GM19324 (cell line): ENCODE measurements around the gene SOX21.
A peak's percentile ranks its signal among the peaks of the same experiment; 100 is the strongest.
"Not testable (repeated sequence)": the region's sequence is repeated elsewhere in the genome, so short reads cannot be mapped to it uniquely, and the experiment has no call there.

Experiments
- ATAC-seq: cut with Tn5 transposase; IDR thresholded peaks from one replicate; pipeline ENCODE4 v1.9.1; 2021; ENCODE audit warnings: mild to moderate bottlenecking, moderate library complexity; ENCODE audit not compliant: unreplicated experiment, low FRiP score

The SOX21 gene

GRCh38 chr13:94712287-94712811 is at the start of gene SOX21:
Gene SOX21 (minus strand): TSS chr13:94712545. CDS start chr13:94712049, 496 bp downstream.
- ATAC-seq = no peak

DNA sequence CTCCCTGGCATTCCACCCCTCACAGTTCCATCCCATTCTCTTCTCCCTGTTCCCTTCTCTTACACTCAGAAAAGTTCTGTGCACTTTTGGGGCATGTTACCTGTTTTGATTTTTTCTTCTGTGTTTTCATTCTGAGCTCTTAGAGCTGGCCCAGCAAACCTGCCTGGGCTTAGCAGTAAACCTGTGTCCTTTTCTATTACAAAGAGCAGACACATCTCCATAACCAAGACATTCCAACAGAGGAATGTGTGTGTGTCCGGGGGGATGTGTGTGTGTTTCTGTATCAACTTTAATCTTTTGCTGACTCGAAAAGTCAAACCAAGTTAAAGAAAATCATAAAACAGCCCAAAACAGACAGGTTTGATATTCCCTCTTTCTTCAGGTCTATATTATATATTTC is 49.1 kb upstream of the SOX21 start:
- no peak for ATAC-seq

GRCh38 chr13:94759120-94759728 is 46.9 kb upstream of the SOX21 start:
- ATAC-seq = no peak

DNA sequence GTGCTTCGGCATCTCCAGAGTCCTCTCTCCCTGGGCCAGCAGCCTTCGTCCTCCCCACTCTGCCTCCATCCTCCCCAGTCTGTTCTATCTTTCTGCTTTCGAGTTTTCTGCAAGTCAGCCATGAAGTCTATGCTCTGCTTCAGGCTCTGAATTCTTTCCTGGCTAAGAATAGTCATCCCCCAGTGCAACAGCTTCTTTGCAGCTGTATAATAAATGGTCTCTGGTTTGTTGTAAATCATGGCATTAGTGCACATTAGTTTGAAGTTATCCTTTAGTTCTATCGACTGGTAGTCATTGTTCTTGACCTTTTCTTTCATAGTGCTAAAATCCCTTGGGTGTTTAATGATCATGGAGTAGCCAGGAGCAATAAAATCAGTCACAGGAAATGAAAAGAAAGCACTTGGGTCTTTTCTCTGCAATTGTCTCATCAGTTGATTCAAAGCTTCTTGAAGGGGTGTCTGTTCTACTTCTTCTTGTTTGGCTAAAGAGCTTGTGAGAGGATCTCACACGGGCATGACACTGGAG is 46.2 kb upstream of the SOX21 start:
- ATAC-seq = no peak

GRCh38 chr13:94753327-94753726 is 41.0 kb upstream of the SOX21 start:
- no peak for ATAC-seq

DNA sequence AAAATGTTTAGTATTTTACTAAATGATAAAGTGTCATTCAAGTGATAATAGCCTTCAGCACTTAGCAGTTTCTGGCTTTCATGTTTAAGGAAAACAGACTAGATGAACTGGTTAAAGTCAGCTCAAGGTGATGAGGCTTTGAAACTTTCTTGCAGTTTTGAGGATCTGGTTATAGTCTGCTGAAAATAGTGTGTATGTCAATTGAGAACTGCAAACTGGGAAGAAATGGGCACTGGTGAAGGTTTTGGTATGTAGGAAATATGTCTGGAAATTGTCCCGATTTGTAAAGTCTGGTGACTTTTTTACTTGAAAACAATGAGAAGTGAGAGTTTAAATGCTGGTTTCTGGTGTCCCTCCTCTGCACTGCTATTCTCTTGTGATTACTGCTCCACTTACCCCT is 36.8 kb upstream of the SOX21 start:
- no peak for ATAC-seq

DNA sequence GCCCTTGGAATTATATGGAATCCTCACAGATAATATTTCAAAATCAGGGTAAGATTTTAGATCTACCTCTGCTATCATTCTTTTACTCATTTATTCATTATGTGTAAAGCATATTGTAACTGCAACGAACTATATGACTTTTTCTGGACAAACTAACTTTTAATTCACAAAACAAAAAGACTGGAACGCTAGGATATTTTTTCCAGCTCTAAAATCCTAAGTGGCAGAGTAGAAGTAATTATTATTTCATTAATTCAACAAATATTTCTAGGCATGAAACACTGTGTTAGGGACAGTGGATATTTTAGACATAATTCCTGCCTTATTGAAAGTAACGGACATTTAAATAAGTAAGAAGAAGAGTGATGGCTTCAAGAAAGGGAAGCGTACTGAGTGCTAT is 26.9 kb upstream of the SOX21 start:
- no peak for ATAC-seq

GRCh38 chr13:94731028-94731427 is 18.7 kb upstream of the SOX21 start:
- no peak for ATAC-seq

- ATAC-seq = not testable (repeated sequence)
Observed at GRCh38 chr13:94729941-94730340, 17.6 kb upstream of the SOX21 start.

GRCh38 chr13:94726425-94726824 is 14.1 kb upstream of the SOX21 start:
- no peak for ATAC-seq

DNA sequence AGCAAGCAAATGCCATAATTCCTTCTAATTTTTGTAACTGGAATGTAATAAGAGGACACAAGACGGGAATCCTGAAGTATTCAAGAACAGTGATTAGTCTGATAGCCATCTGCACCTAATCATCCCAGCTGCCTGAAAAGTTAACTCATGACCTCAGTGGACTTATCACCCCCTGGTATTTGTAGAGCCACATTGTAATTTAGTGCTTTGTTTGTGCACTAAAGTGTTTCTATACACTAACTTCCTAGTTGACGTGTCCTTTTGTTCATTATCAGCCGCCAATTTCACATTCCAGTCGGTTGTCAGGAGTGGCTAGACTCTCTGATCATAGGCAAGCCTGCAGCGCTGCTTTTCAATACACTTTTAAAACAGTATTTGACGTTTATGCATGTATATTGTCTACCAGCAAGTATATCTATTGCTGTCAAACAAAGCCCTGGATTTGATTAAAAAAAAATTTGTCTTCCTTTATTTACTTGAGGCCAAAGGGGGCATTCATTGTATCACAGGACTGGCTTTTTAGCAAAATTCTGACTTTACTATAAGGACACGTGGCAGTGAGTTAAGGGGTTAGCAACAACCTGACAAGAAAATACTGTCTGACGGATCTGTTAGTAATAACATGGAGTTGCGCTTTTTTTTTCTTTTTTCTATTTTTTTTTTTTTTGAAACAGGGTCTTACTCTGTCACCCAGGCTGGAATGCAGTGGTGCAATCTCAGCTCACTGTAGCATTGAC is 10.4 kb upstream of the SOX21 start:
- no peak for ATAC-seq

DNA sequence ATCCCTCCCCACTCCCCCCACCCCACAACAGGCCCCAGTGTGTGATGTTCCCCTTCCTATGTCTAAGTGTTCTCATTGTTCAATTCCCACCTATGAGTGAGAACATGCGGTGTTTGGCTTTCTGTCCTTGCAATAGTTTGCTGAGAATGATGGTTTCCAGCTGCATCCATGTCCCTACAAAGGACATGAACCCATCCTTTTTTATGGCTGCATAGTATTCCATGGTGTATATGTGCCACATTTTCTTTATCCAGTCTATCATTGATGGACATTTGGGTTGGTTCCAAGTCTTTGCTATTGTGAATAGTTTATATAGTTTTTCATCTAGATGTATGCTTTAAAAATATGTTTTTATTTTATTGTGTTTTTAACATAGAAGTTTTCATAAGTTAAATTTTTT is 6.4 kb upstream of the SOX21 start:
- ATAC-seq = not testable (repeated sequence)

DNA sequence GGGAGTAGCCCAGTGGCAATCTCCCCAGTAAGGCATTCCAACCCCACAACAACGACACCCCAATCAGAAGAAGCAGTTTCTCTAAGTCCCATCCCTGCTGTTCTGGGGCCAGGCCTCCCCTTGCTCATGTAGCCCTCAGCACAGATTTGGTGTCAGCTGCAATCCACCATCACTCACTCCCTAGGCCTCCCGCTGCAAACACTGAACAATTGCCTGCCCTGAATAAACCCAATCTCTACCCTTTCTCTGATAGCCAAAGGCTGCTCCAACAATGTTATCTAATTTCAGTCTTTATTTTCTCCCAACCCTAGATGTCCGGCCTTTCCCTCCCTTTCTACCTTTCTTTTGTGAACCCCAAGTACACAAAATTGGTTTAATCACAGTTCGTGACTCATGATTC is 5.6 kb upstream of the SOX21 start:
- ATAC-seq = no peak

DNA sequence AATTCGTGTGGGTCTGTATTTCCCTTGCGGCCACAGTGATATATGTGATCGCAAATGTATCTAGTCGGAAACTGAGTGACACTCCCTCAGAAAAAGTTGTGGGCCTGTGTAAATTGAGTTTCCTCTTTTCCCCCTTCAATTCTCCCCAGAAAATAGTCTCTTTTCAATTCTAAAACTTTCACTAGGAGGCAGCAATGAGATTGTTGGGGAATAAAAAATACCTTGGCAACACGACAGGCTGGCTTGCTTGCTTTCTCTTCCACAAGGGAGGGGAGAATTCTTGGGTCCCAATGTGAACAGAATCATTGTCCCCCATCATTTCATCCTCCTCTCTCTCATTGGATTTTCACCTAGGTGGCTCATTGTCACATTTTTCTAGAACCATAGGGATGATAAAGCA is 3.7 kb upstream of the SOX21 start:
- no peak for ATAC-seq

DNA sequence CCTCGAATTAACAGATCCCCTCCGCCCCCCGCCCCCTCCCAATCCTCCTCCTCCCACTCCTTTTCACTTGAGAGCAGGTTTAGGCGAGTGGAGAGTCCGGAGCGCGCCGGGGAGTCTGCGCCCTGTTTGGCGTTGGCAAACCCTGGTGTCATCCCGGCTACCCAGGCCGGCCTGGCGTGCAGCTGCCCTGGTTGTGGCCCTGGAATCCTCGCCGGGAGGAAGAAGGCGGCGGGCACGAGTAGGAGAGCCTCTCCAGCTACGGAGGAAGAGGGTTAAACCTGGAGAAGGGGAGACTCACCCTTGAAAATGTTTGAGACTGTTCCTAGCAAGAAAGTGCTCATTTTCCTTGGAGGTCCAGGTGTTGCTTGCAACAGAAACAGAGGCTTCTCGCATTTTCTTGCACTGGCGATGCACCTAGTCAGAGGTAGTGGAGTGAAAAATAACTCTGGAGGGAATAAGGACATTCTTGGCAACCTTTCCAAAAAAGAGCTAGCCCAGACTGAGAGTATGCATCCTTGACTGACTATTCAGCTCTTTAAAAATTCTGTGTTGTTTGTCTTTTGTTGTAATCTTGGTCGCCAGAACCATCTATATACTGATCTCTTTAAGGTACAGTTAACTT is 1.3 kb upstream of the SOX21 start:
- no peak for ATAC-seq

DNA sequence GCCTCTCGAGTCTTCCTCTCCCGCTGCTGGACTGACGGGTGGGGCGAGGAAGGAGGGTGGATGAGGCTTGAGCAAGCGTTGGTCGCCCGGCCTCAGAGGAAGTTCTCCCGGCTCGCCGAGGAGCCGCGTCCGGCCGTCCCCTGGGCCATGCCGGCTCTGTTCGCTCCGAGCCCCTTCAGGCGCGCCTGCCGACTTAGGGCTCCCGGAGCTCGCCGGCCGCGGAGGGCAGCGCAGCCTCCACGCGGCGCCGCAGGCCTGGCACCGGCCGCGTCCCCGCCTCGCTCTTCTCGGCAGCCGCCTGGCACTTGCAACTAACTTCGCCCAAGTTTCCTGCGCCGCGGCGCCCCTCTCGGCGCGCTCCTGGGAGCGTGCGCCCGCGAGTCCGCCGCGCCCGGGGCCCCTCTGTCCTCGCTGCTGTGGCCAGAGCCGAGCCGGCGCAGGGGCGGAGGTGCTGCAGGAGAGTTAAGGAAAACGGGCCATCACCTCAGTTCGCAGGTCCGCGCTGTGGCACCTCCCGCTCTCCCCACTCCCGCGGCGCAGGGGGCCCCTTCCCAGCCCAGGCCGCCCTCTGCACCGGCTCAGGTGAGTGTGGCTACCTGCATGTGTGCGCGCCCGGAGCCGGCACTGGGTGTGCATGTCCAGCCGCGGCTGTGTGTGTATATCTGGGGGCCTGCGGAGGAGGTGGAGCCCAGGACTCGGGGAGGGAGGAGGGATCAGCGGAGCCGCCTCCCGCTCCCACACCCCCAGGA is 641 bp upstream of the SOX21 start:
- no peak for ATAC-seq

- ATAC-seq = no peak
Observed at GRCh38 chr13:94711561-94712286, 621 bp downstream of the SOX21 start.

DNA sequence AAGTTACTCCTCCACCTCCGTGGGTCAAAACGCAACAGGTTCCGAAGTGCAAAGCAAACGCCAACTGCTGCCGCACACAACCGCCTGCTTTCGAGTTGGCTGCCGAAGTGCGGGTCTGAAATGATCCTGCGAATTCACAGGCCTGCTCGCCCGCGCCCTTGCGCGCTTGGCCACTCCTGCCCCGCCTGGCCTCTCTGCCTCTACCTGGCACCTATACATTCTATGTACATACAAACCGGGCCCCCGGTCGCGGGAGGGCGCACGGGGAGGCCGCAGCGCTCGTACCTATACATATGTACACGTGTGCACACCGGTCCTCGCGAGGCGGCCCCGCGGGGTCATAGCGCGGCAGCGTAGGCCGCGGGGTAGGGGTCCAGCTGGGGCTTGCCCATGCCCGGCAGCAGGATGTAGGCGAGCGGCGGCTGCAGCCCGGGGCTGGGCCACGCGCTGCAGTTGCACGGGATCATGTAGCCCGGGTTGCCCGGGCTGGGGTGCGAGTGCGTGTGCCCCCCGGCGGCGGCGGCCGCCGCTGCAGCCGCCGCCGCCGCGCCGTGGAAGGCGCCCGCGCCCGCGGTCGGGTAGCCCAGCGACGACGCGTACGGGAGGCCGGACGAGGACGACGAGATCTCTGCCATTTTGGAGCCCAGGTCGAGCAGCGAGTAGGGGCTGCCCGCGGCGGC is 1.3 kb downstream of the SOX21 start:
- peak; percentile 45 for ATAC-seq

DNA sequence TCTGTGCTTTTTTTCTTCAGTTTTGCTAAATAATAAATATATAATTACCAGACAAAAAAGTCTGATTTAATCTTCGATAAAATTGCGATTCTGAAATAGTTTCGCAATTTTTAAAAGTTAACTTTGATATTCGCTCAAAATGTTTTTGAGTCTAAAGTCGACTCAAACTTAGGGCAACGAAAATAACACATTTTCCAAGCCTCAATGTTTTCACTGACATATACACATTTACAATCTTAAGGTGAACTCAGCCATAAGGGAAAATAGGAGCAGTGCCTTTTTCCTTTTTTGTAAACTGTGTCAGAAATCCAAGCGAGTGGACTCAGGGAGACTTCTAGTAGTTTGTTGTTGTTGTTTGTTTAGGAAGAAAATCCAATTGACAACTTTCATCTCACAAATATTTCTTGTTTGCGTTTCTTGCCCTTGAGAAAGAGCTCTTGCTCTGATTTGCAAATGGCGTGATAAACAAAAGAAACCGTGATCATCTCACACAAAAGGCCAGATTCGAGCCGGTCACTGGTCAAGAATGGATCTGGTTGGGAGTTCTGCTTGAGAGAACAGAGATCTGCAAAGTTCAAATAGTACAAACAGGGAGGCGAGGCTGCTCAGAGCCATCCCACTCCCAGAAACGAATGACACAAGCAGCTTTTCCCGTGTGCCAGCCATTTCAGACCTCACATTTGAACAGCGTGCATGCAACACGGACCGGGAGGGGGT is 2.1 kb downstream of the SOX21 start:
- no peak for ATAC-seq
